ENCODE data around the gene ABHD16B. TPM values are rescaled to one million over a fixed set of nuclear protein-coding genes. Genes with fewer than 3 reads are reported as not detected.

ABHD16B gene
- total and polyA plus RNA-seq, 8 donors = 0.37 to 0.43 TPM; not detected in 6

DNA sequence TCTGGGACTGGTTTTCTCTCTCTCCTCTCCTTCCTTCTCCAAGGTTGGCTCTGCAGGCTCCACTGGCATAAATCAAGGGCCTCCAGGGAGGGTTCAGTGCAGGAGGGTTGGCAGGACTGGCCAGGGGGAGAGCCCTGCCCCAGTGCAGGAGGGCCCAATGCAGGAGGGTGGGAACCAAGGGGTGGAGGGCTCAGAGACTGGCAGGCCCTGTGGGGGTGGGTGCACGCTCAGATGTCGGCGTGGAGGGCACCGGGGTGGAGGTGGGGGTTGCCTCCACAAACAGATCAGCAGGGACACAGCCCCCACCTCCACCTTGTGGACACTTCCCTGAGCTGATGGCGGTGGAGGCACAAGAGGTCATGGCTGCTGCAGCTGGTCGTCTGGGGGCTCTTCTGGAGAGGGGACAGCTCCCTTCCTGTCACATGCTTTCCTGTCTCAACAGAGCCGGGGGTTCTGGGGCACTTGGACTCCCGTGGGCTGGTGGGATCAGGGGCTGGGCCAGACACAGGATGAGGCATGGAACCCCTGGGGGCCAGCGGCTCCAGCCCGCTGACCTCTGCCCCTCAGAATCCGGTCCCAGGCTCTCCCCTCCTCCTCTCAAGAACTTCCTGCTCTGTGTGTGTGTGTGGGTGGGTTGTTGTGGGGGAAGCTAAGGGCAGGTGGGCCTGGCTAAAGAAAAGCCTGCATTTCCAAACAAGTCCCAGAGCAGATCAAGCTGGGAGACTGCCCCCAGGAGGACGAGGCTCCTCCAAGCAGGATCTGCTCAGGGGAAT lies 2.7 kb upstream of the ABHD16B start:
- DNase-seq = peak in 1 of 2 donors; percentile 77
- intact Hi-C loops (cut with DNase I; ENCODE audit: low total_unique reads) = no loop called here
- Histone ChIP-seq H3K27me3 (peaks cover 0 to 52% (median 33%) of the 10 kb centered on the region in 3 donors), H3K4me3 (no peak overlapping the region), H3K27ac (peak overlapping the region; percentile 17 to 59 (median 54)), H3K4me1 (peaks cover 35 to 76% (median 64%) of the 10 kb centered on the region in 4 donors), H3K36me3 (peaks cover 0 to 25% (median 17%) of the 10 kb centered on the region in 4 donors), H3K9me3 (no peaks in the 10 kb centered on the region)
- WGBS, 5 donors = 1 to 9% (median 4%) methylated on average over 5 to 12 of the region's 12 CpGs
- TF ChIP-seq EP300 (IDR thresholded peaks at IDR 0.05) = no peak
- no peak for TF ChIP-seq POLR2AphosphoS5 (IDR thresholded peaks at IDR 0.05)
- TF ChIP-seq POLR2A (IDR thresholded peaks at IDR 0.05) = no peak
- TF ChIP-seq CTCF (IDR thresholded peaks at IDR 0.05) = no peak

DNA sequence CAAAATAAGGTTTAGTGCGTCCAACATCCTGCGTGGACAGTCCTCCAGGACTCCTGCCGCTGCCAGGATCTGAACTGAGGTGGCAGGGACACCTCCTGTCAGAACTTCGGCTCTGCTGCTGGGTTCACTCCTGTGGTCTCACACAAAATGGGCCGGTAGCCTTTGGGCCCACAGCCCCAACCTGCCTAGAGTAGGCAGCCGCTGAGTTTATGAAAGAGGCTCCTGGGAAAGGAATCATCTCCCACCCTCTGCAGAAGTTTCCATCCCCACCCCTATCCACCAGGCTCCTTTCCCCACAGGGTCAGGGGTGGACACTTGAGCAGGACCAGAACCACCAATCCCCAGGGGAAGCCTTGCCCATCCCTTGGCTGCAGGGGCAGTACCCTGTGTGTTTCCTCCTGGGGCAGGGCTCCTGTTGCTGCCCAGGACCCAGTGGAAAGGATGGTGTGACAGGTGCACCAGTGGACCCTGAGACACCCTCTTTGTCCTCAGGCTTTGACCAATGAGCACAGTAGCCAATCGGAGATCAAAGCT lies 2.1 kb upstream of the ABHD16B start:
- no peak for TF ChIP-seq POLR2AphosphoS5 (IDR thresholded peaks at IDR 0.05)
- TF ChIP-seq CTCF (IDR thresholded peaks at IDR 0.05) = no peak
- TF ChIP-seq EP300 (IDR thresholded peaks at IDR 0.05) = no peak
- Histone ChIP-seq H3K4me3 (no peak overlapping the region), H3K27me3 (peaks cover 0 to 45% (median 29%) of the 10 kb centered on the region in 3 donors), H3K27ac (peak overlapping the region in 3 of 5 donors; percentile 54 to 59 (median 54)), H3K36me3 (peaks cover 0 to 25% (median 17%) of the 10 kb centered on the region in 4 donors), H3K4me1 (peaks cover 35 to 73% (median 64%) of the 10 kb centered on the region in 4 donors), H3K9me3 (no peaks in the 10 kb centered on the region)
- intact Hi-C loops (cut with DNase I; ENCODE audit: low total_unique reads) = no loop called here
- 31 to 49% (median 39%) methylated on average over 6 to 7 of the region's 7 CpGs for WGBS, 5 donors
- DNase-seq = no peak

GRCh38 chr20:63860325-63861051 lies 810 bp upstream of the ABHD16B start:
- peaks cover 25 to 60% (median 57%) of the 10 kb centered on the region in 4 donors for H3K4me1 ChIP-seq
- peaks cover 0 to 33% (median 16%) of the 10 kb centered on the region in 3 donors for H3K27me3 ChIP-seq
- H3K9me3 ChIP-seq = no peaks in the 10 kb centered on the region
- TF ChIP-seq POLR2A (IDR thresholded peaks at IDR 0.05) (no peak), CTCF (IDR thresholded peaks at IDR 0.05) (no peak), POLR2AphosphoS5 (IDR thresholded peaks at IDR 0.05) (no peak), EP300 (IDR thresholded peaks at IDR 0.05) (no peak)
- DNase-seq = no peak
- peaks cover 0 to 25% (median 17%) of the 10 kb centered on the region in 4 donors for H3K36me3 ChIP-seq
- no peak overlapping the region for H3K4me3 ChIP-seq
- 65 to 72% (median 68%) methylated on average over 17 of the region's 17 CpGs for WGBS, 5 donors
- H3K27ac ChIP-seq = peak overlapping the region in 1 of 5 donors; percentile 29
- intact Hi-C loops (cut with DNase I; ENCODE audit: low total_unique reads) = no loop called here

All from stomach (tissue), 9 donors.